Heart left ventricle (tissue), 16 donors: ENCODE measurements around the gene PRKG1. TPM values are rescaled to one million over a fixed set of nuclear protein-coding genes. Genes with fewer than 3 reads are reported as not detected.
A peak's percentile ranks its signal among the peaks of the same experiment; 100 is the strongest.

Source experiments
- ATAC-seq, 4 donors: fragments of 200-7000 bp; cut with Tn5 transposase; one replicate each; pipeline ENCODE4 v1.9.1; 2020 to 2022; ENCODE audit warnings: moderate library complexity in 4 of 4, mild to moderate bottlenecking in 3 of 4, moderate number of reproducible peaks in 1 of 4
- DNase-seq, 5 donors: peaks; one replicate each; pipeline ENCODE4 v3.0.0-alpha.2; 2020
- H3K27ac ChIP-seq, 12 donors: fragments of 200-600 bp; sonication (generic) in 4 of 12; one replicate each; pipeline versions ENCODE4 v1.5.0 to v1.8.0; 2016 to 2022; ENCODE audit warnings: mild to moderate bottlenecking in 2 of 12
- H3K27me3 ChIP-seq, 9 donors: fragments of 200-600 bp; sonication (generic) in 2 of 9; one replicate each; pipeline versions ENCODE4 v1.5.1 to v1.8.0; 2016 to 2022; ENCODE audit warnings: mild to moderate bottlenecking in 3 of 9
- H3K36me3 ChIP-seq, 9 donors: fragments of 200-600 bp; sonication (generic) in 2 of 9; one replicate each; pipeline versions ENCODE4 v1.5.0 to v1.8.0; 2018 to 2022; ENCODE audit warnings: mild to moderate bottlenecking in 2 of 9
- H3K4me1 ChIP-seq, 12 donors: fragments of 200-600 bp; sonication (generic) in 4 of 12; one replicate each; pipeline versions ENCODE4 v1.5.0 to v1.8.0; 2016 to 2022; ENCODE audit warnings: mild to moderate bottlenecking in 3 of 12
- H3K4me3 ChIP-seq, 12 donors: fragments of 200-600 bp; sonication (generic) in 4 of 12; one replicate each; pipeline versions ENCODE4 v1.5.0 to v1.8.0; 2017 to 2022; ENCODE audit warnings: mild to moderate bottlenecking in 9 of 12, moderate library complexity in 4 of 12
- H3K9me3 ChIP-seq, 12 donors: fragments of 200-600 bp; sonication (generic) in 4 of 12; one replicate each; pipeline versions ENCODE4 v1.5.0 to v1.8.0; 2016 to 2022; ENCODE audit warnings: mild to moderate bottlenecking in 1 of 12
- CTCF ChIP-seq, 12 donors: fragments of 200-600 bp; sonication (generic) in 4 of 12; IDR thresholded peaks; one replicate each; pipeline versions ENCODE4 v1.5.0 to v1.8.0; 2018 to 2022; ENCODE audit warnings: antibody characterized with exemption in 12 of 12, mild to moderate bottlenecking in 5 of 12
- POLR2A ChIP-seq, 2 donors: fragments of 450-650 bp; IDR thresholded peaks; one replicate each; pipeline ENCODE4 v1.6.1; 2017; ENCODE audit warnings: antibody characterized with exemption in 2 of 2, mild to moderate bottlenecking in 2 of 2, moderate library complexity in 2 of 2
- WGBS, 4 donors: extraction: QIAGEN DNeasy Blood & Tissue Kit in 2 of 4; methylation state at CpG; one replicate each; pipeline versions ENCODE4 v1.1.5 to v1.1.7; 2013 to 2018; 5-methylcytosine and 5-hydroxymethylcytosine counted together
- intact Hi-C, 10 donors: fragments of 100-400 bp; cut with DNase I; formaldehyde crosslinking; loops; one replicate each; pipeline versions ENCODE4 v1.11.1 to v1.14.2; 2022
- polyA plus RNA-seq, 2 donors: library from polyadenylated mRNA; stranded (reverse); fragments of 200-250 nt; gene quantifications; one replicate each; pipeline ENCODE4 v1.2.3, GENCODE V29; 2013
- total RNA-seq, 9 donors: library from RNA; depleted of rRNA in 2 of 9; stranded (reverse); fragments of >200 nt in 2 of 9; fragmentation: NEBNext Ultra II Directional in 3 of 9; extraction: Animal tissue kit (Norgen Biotek cat#: 25700) in 3 of 9; gene quantifications; one replicate each; pipeline versions ENCODE4 v1.1.0 to v1.2.4, GENCODE V29; 2016 to 2023
- donor health status: ischemic (EF 13 %, LVEDD 7.1; RV severe dilation, severe dysfunction).
- donor health status: healthy with polysubstance abuse.
- donor health status: DM: no; HTN: yes; CAD: no.
- donor health status: DM: no; HTN: no; CAD: no.
- donor health status: ischemic (EF 25% LVEDD 6.9; RV normal size, moderate dysfunction).
- donor health status: ischemic (EF 25% LVEDD 5.7; RV mildly dilated, moderate dysfunction).
- donor health status: healthy.
- donor health status: DM: yes; HTN: yes; CAD: no.
- donor health status: ischemic (EF 35%, LVEDD 5.7; RV mildly dilated, moderate dysfunction).
- donor health status: nonischemic (EF 11% LVEDD 7.7; RV severe dilation, severe dysfunction).
- donor health status: DM: yes; HTN: yes; CAD: no.
- donor health status: PGD.
- donor health status: ischemic (EF 29% LVEDD 5.4; RV normal size, mild dysfunction).
- donor health status: nonischemic (EF 23%, LVEDD 6.1; RV moderate dilation, normal function).

The PRKG1 gene
- total and polyA plus RNA-seq, 11 donors = 5.5 to 37.3 (median 29.3) TPM

- ATAC-seq = peak in 3 of 4 donors; percentile 77 to 84 (median 78)
- TF ChIP-seq CTCF (IDR thresholded peaks at IDR 0.05) (peak in 1 of 12 donors; percentile 6), POLR2A (IDR thresholded peaks at IDR 0.05) (no peak)
- H3K4me3 ChIP-seq = no peak overlapping the region
- H3K27me3 ChIP-seq = no peaks in the 10 kb centered on the region
- WGBS, 4 donors = 66 to 79% (median 75%) methylated on average over 3 of the region's 3 CpGs
- H3K9me3 ChIP-seq = no peaks in the 10 kb centered on the region
- intact Hi-C loops = loop anchor here in 7 of 10 donors (5.0 to 10.0 kb wide), 8 partner anchors 229 to 1216 kb away; no protein-coding TSS in a partner anchor
- peak overlapping the region in 1 of 12 donors; percentile 38 for H3K27ac ChIP-seq
- no peaks in the 10 kb centered on the region for H3K36me3 ChIP-seq
- DNase-seq = peak in 1 of 5 donors; percentile 36
- H3K4me1 ChIP-seq = peaks cover 0 to 11% (median 0%) of the 10 kb centered on the region in 12 donors
Measured at GRCh38 chr10:52213321-52213752, 1139.0 kb downstream of the PRKG1 start.

GRCh38 chr10:52215745-52216361 is 1141.6 kb downstream of the PRKG1 start:
- peak in 3 of 4 donors; percentile 44 to 60 (median 55) for ATAC-seq
- Histone ChIP-seq H3K4me3 (no peak overlapping the region), H3K27me3 (no peaks in the 10 kb centered on the region), H3K9me3 (no peaks in the 10 kb centered on the region), H3K27ac (peak overlapping the region in 1 of 12 donors; percentile 17), H3K4me1 (peaks cover 0 to 11% (median 0%) of the 10 kb centered on the region in 12 donors), H3K36me3 (no peaks in the 10 kb centered on the region)
- TF ChIP-seq CTCF (IDR thresholded peaks at IDR 0.05) (peak; percentile 56 to 79 (median 75)), POLR2A (IDR thresholded peaks at IDR 0.05) (no peak)
- peak in 3 of 5 donors; percentile 23 to 32 (median 25) for DNase-seq
- intact Hi-C loops = loop anchor here in 8 of 10 donors (5.0 to 10.0 kb wide), 9 partner anchors 231 to 1224 kb away; no protein-coding TSS in a partner anchor

- ATAC-seq = peak in 2 of 4 donors; percentile 31 to 34
- Histone ChIP-seq H3K27ac (peak overlapping the region in 3 of 12 donors; percentile 7 to 22 (median 15)), H3K27me3 (no peaks in the 10 kb centered on the region), H3K36me3 (no peaks in the 10 kb centered on the region), H3K9me3 (no peaks in the 10 kb centered on the region), H3K4me1 (peaks cover 0 to 11% (median 0%) of the 10 kb centered on the region in 12 donors), H3K4me3 (no peak overlapping the region)
- TF ChIP-seq POLR2A (IDR thresholded peaks at IDR 0.05) (no peak), CTCF (IDR thresholded peaks at IDR 0.05) (no peak)
- intact Hi-C loops = loop anchor here in 8 of 10 donors (5.0 to 10.0 kb wide), 9 partner anchors 232 to 1225 kb away; no protein-coding TSS in a partner anchor
- peak in 1 of 5 donors; percentile 15 for DNase-seq
- 48 to 59% (median 51%) methylated on average over 2 of the region's 2 CpGs for WGBS, 4 donors
Measured at GRCh38 chr10:52216852-52217251, 1142.6 kb downstream of the PRKG1 start.

- no peak for ATAC-seq
- intact Hi-C loops = loop anchor here in 8 of 10 donors (5.0 to 10.0 kb wide), 9 partner anchors 233 to 1225 kb away; no protein-coding TSS in a partner anchor
- no peak overlapping the region for H3K4me3 ChIP-seq
- H3K4me1 ChIP-seq = peaks cover 0 to 11% (median 0%) of the 10 kb centered on the region in 12 donors
- no peaks in the 10 kb centered on the region for H3K36me3 ChIP-seq
- H3K27ac ChIP-seq = no peak overlapping the region
- no peaks in the 10 kb centered on the region for H3K27me3 ChIP-seq
- DNase-seq = no peak
- WGBS, 4 donors = 74 to 94% (median 86%) methylated on average over 1 of the region's 1 CpG
- no peak for TF ChIP-seq POLR2A (IDR thresholded peaks at IDR 0.05)
- TF ChIP-seq CTCF (IDR thresholded peaks at IDR 0.05) = no peak
- H3K9me3 ChIP-seq = no peaks in the 10 kb centered on the region
Measured at GRCh38 chr10:52217531-52217930, 1143.2 kb downstream of the PRKG1 start.
